ENCODE data around the gene NUB1.

NUB1 gene

DNA sequence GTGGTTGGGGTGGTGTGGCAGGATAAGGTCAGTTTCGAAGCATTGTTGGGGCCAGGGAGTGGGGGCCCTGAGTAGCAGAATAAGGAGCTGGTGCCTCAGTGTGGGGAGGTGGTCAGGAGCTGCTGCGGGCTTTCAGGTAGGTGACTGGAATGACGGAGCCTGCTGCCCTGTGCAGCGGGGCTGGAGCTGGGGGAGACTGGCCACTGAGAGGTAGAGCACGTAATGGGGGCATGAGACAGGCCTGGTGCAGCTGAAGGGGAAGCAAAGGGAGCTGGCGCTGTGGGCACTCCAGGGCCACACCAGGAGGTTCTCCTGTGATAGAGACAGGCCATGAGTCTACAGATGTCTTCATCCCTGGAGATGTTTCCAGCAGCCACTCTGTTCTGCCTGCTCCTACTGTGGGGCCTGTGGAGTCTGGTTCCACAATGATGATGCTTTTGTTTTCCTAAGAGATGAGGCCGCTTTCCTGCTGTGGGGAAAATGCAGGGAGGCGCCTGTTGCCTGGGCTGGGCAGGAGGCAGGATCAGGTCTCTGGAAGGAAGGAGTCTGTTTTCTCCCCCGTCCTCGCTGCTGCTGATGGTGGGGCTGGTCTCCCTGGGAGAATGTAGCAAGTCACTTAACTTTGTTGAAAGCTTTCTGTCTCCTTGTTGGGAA lies 31.1 kb downstream of the NUB1 start:
- Mint-ChIP-seq H3K9me3 (no peaks in the 10 kb centered on the region), H3K27me3 (ENCODE audit: low read depth) (no peaks in the 10 kb centered on the region), H3K4me3 (no peak overlapping the region), H3K27ac (peak overlapping the region in 1 of 3 experiments; percentile 18), H3K36me3 (ENCODE audit: low read depth) (peaks cover 60% of the 10 kb centered on the region), H3K4me1 (peaks cover 9% of the 10 kb centered on the region)
- TF ChIP-seq, protein P1, sequence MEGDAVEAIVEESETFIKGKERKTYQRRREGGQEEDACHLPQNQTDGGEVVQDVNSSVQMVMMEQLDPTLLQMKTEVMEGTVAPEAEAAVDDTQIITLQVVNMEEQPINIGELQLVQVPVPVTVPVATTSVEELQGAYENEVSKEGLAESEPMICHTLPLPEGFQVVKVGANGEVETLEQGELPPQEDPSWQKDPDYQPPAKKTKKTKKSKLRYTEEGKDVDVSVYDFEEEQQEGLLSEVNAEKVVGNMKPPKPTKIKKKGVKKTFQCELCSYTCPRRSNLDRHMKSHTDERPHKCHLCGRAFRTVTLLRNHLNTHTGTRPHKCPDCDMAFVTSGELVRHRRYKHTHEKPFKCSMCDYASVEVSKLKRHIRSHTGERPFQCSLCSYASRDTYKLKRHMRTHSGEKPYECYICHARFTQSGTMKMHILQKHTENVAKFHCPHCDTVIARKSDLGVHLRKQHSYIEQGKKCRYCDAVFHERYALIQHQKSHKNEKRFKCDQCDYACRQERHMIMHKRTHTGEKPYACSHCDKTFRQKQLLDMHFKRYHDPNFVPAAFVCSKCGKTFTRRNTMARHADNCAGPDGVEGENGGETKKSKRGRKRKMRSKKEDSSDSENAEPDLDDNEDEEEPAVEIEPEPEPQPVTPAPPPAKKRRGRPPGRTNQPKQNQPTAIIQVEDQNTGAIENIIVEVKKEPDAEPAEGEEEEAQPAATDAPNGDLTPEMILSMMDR (IDR thresholded peaks at IDR 0.05; ENCODE audit: unreplicated experiment in 3 of 3): no peak

DNA sequence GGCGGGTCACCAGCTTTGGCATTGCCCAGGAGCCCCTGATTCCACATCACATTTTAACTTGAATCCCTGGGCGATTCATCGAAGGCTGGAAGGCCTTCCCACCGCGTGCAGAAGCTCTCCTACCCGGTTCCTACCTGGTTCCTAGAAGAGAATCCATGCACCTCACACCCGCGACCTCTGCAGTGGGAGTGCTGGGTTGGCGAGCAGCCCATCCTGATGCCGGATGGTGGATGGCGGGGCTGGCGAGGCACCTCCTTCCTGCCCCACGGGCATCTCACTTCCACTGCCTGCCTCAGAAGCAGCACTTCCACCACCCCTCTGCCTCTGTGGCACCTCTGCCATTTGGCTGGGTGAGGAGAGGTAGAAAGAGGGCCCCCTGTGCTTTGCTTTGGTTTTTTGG lies 32.0 kb downstream of the NUB1 start:
- Mint-ChIP-seq H3K4me1 (peaks cover 5% of the 10 kb centered on the region), H3K36me3 (ENCODE audit: low read depth) (peaks cover 59% of the 10 kb centered on the region), H3K27ac (no peak overlapping the region), H3K9me3 (no peaks in the 10 kb centered on the region), H3K27me3 (ENCODE audit: low read depth) (no peaks in the 10 kb centered on the region), H3K4me3 (no peak overlapping the region)
- TF ChIP-seq, protein P1 (IDR thresholded peaks at IDR 0.05; ENCODE audit: unreplicated experiment in 3 of 3): no peak

DNA sequence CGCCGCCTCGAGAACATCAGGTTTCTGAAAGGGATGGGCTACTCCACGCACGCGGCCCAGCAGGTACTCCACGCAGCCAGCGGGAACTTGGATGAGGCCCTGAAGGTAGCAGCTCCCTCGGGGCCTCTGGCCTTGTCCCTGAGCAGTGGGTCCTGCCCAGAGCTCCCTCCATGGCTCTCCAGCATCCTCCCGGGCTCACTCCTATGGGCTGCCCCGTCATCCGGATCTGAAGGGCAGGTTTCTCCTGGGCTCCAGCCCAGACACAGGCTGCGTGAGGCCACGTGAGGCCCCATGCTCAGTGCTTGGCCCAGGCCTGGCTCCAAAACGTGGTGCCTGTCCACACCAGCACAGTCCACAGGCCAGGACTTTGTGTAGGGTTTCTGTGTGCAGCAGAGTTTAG lies 32.5 kb downstream of the NUB1 start:
- Mint-ChIP-seq H3K27me3 (ENCODE audit: low read depth) (no peaks in the 10 kb centered on the region), H3K4me3 (no peak overlapping the region), H3K27ac (no peak overlapping the region), H3K36me3 (ENCODE audit: low read depth) (peaks cover 61% of the 10 kb centered on the region), H3K9me3 (no peaks in the 10 kb centered on the region), H3K4me1 (peaks cover 5% of the 10 kb centered on the region)
- TF ChIP-seq, protein P1 (IDR thresholded peaks at IDR 0.05; ENCODE audit: unreplicated experiment in 3 of 3): no peak

DNA sequence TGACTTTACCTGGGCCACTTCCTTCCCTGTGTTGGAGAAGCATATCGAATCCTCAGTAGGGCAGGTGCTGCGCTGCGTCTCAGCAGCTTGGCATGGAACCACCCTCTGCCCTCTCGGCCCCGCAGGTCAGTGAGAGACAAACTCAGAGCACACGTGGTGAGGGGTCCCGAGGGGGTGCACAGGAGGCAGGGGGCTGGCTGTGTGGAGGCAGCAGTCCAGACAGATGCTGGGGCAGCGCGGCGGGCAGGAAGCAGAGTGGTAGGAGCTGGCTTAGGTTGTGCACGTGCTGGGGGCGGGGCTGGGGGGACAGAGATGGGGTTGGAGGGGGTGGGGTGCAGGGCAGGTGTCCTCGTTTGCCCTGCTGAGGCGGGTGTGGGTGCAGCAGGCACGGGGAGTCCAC lies 33.1 kb downstream of the NUB1 start:
- Mint-ChIP-seq H3K27ac (no peak overlapping the region), H3K4me1 (peaks cover 5% of the 10 kb centered on the region), H3K36me3 (ENCODE audit: low read depth) (peaks cover 61% of the 10 kb centered on the region), H3K27me3 (ENCODE audit: low read depth) (no peaks in the 10 kb centered on the region), H3K9me3 (no peaks in the 10 kb centered on the region), H3K4me3 (no peak overlapping the region)
- TF ChIP-seq, protein P1 (IDR thresholded peaks at IDR 0.05; ENCODE audit: unreplicated experiment in 3 of 3): no peak

DNA sequence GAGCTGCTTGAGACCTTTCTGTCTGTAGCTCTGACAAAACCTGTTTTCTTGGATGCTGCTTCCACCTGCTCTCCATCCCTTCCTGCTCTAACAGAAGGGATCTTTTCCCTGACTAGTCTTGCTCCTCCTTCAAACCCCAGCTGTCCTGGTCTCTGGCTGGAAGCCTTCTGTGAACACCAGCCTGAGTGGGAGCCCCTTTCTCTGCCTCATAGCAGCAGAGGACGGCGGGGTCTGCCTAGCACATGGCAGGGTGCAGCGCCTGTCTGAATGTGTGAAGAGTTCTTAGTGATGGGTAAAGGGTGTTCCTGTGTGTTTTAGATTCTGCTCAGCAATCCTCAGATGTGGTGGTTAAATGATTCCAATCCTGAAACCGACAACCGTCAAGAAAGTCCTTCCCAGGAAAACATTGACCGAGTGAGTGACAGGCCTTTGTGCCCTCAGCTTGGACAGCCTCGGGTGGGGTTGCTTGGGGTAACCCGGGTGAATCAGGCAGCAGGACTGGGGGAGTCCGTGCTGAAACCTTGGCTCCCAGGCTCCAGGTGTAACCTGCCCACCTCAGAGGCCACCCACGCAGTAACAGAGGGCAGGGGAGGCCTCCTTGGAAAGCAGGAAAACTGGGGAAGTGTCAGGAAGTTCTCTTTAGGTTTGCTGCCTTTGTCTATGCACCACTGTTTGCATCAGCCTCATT lies 34.1 kb downstream of the NUB1 start:
- peaks cover under 1% of the 10 kb centered on the region for H3K27me3 Mint-ChIP-seq (ENCODE audit: low read depth)
- no peak overlapping the region for H3K4me3 Mint-ChIP-seq
- peaks cover 63% of the 10 kb centered on the region for H3K36me3 Mint-ChIP-seq (ENCODE audit: low read depth)
- peak overlapping the region in 1 of 3 experiments; percentile 23 for H3K27ac Mint-ChIP-seq
- no peaks in the 10 kb centered on the region for H3K9me3 Mint-ChIP-seq
- H3K4me1 Mint-ChIP-seq: peaks cover 5% of the 10 kb centered on the region
- TF ChIP-seq, protein P1 (IDR thresholded peaks at IDR 0.05; ENCODE audit: unreplicated experiment in 3 of 3): no peak

All from nephron (organoid).